HG03558 (cell line): Measurements from ENCODE around the gene PRKAG2.
A peak's percentile ranks its signal among the peaks of the same experiment; 100 is the strongest.
"Not testable (repeated sequence)": the region's sequence is repeated elsewhere in the genome, so short reads cannot be mapped to it uniquely, and the experiment has no call there.

ENCODE experiments used
- ATAC-seq: cut with Tn5 transposase; IDR thresholded peaks from one replicate; pipeline ENCODE4 v1.9.1; 2021; ENCODE audit warnings: moderate number of reproducible peaks; ENCODE audit not compliant: unreplicated experiment; ENCODE audit errors: extremely low read depth

PRKAG2 gene

DNA sequence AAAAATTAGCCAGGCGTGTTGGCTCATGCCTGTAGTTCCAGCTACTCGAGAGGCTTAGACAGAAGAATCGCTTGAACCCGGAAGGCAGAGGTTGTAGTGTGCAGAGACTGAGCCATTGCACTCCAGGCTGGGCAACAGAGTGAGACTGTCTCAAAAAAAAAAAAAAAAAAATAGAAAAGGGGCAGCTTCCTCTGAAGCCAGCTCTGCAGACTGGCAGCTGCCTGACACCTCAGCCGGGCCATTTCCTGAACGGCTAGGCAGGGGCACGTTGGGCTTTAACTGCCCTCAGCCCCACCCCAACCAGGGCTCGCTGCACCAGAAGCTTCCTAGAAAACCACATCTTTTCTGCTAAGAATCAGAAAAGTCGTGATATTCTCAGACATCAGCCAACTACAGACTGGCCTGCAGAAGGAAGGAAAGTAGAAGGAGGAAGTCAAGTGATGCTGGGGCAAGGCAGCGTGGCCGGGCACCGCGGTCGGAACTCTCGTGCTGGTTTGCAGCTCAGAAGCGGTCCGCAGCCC lies 38.0 kb downstream of the PRKAG2 start:
- peak; percentile 44 for ATAC-seq

DNA sequence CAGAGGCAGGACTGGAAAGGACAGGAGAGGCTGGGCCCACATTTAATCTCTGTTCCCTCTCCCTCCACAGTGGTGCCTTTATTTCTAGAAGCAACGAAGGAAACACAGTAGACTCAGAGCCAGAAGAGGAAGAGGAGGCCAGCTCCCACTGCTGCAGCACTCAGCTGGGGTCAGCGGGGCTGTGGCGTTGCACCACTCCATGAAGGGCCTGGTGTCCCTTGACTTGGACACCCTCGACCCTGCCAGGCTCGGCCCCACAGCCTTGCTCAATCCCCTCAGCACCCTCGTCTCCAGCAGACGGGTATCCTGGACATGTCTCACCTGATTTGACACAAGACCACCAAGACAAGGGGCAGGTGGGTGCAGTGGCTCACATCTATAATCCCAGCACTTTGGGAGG lies 38.8 kb downstream of the PRKAG2 start:
- ATAC-seq, result no peak

GRCh38 chr7:151837285-151838042 lies 39.5 kb downstream of the PRKAG2 start:
- ATAC-seq, result no peak

DNA sequence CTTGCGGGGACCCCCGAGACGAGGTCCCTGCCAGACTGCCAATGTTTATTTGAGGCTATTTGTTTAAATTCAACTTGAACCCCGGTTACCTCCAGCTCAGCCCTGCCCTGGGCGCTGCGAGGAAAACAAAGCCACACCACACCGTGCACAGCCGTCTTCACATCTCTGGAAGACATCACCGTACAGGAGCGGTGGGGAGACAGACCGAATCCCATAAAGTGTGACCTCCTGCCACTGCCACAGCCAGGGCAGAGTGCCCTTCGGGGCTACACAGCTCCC lies 40.0 kb downstream of the PRKAG2 start:
- no peak for ATAC-seq

DNA sequence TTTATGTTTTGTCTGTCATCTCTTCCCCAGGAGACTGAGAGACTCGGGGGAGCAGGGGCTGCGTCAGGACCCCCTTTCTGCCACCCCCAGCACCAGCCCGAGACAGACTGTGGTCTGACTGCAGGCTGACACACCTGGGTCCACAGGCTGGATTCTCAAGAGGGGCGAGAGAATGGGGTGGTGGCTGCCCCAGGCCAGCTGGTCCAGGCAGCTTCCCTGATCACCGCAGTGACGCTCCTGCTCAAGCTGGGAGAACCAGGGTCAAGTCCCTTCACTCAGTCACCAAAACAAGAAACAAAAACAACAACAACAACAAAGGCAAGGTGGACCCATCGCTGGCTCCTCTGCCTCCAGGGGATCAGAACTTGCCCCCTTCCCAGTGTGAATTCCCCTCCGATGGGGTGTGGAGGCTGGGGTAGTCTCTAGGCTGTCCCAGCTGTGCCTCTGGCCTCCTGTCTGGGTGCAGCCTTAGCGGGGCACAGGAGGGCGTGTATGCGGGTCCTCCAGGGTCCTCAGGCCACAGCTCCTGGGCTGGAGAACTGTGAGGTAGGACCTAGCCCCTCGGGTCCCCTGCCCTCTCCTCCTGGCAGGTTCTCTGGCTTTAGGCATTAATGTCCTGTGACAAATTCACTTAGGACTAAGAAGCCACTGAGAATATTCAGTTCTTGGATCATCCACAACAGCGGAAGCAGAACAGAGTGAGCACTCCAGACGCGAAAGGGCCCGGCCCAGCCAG lies 40.6 kb downstream of the PRKAG2 start:
- ATAC-seq, result no peak

- no peak for ATAC-seq
Measured at GRCh38 chr7:151835636-151836035, 41.3 kb downstream of the PRKAG2 start.

- no peak for ATAC-seq
Measured at GRCh38 chr7:151834271-151835035, 42.5 kb downstream of the PRKAG2 start.

GRCh38 chr7:151833691-151834090 lies 43.2 kb downstream of the PRKAG2 start:
- no peak for ATAC-seq

- no peak for ATAC-seq
Measured at GRCh38 chr7:151833213-151833651, 43.7 kb downstream of the PRKAG2 start.

GRCh38 chr7:151832656-151833055 lies 44.3 kb downstream of the PRKAG2 start:
- ATAC-seq, result no peak

DNA sequence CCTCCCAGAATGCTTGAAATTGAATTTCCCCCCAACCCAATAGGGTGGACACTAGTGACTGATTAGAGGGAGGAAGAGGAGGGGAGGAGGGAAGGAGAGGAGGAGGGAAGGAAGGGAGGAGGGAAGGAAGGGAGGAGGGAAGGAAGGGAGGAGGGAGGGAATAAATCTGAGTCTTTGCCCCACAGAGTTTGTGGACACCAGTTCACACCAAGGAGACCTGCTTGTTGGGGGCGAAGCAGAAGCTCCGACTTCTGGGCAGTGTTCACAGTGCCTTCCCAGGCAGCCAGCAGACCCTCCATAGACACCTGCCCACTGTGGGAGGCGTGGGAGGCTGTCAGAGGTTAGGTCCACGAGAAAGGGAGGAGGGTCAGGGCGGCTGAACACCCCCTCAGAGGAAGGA lies 44.8 kb downstream of the PRKAG2 start:
- no peak for ATAC-seq

- no peak for ATAC-seq
Measured at GRCh38 chr7:151831606-151832005, 45.3 kb downstream of the PRKAG2 start.

DNA sequence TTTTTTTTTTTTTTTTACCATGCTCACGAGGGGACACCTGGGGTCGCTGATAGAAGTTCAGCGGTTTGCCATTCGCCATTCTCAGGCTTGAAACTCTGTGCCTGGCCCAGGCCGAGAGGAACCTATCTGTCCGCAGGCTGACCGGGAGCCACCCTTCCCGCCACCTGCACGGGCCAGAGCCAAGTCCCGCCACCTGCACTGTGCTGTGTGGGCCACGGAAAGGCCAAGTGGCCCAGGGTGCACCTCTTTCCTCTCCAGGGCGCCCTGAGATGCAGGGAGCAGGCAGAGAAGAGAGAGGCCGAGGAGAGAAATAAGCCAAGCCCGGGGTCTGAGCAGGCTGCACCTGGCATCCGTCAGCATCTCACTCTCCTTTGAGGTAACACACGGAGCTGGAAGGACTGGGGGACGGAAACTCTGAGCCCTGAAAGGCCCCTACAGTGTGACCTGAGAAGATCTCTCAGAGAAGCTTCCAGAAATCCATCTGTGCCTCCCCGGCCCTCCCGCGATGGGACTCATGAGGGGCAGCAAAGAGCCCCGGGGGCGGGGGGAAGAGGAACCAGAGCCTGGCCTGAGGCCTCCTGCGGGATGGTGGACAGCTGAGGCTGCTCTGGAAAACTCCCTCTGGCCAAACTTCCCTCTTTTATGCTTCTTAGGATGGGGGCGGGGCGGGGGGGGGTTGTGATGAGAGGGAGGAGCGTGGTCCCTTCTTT lies 46.6 kb downstream of the PRKAG2 start:
- no peak for ATAC-seq

DNA sequence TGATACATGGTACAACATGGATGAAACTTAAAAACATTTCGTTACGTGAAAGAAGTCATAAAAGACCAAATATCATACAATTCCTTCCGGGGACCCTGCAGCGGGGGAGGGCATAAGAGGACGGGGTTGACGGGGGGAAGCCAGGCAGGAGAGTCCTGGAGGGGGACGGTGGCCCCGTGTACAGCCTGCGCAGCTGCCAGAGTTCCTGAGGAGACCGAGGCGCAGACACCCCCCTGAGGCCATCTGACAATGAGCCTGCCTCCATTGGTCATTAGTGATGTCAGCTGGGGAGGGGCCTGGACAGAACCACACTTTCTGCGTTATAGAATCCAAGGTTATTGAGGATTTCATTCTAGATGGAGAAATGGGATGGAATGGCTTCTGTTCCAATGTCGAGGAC lies 47.2 kb downstream of the PRKAG2 start:
- no peak for ATAC-seq

DNA sequence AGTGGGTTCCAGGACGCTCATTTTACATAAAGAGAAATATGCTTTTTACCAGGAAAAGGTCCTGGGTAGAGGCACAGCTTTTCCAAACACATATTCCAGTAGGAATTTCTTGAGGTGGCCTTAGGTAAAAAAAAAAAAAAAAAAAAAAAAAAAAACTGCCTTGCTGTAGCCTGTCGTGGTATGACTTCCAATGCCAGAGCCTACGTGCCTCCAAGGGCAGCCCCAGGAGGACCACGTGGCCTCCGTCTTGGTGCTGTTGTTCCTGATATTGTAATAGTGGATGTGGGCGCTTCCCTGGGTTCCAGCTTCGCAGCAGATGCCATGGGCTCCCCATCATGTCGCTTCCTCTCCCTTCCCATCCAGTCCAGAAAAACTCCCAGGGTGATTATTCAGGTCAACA lies 49.3 kb downstream of the PRKAG2 start:
- ATAC-seq, result no peak

- not testable (repeated sequence) for ATAC-seq
Measured at GRCh38 chr7:151826316-151826715, 50.6 kb downstream of the PRKAG2 start.

DNA sequence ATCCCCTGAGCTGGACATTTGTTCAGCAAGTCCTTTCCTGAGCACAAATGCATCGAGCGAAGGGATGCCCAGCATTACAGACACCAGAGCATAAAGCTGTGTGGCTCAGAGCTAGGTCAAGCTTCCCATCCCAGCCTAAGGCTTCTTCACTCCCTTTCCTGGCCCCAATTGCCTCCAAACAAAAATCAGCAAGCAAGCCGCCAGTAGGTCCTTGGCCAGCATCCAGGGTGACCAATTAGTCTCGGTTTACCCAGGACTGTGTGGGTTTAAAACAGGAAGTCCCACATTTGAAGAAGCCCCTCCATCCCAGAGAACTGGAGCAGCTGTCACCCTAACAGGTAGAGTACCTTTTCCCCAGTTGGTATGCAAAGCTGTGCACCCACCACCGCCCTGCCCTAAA lies 51.2 kb downstream of the PRKAG2 start:
- no peak for ATAC-seq

DNA sequence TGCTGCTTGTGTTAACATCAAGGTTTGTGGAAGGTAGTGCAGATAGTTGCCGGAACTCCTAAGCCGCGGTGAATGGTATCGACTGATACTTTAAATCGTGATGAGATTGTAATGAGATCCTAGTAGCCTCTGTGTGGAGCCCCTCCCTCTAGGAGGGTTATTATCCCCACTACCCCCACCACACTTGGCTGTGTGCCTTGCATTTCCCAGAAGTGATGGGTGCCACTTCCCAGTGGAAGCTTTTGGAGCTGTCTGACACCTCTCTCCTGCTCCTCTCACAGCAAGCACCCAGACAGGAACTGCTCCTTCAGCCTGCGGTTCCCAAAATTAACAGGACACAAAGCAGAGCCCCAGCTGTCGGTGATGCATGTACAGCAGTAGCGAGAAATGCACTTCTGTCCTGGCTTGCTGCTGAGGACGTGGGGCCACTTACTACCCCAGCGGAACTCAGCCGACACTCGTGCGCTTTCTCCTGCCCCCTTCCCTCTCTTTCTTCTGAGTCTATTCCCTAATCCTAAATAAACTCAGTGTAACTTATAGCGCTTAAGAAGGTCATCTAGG lies 52.5 kb downstream of the PRKAG2 start:
- no peak for ATAC-seq

DNA sequence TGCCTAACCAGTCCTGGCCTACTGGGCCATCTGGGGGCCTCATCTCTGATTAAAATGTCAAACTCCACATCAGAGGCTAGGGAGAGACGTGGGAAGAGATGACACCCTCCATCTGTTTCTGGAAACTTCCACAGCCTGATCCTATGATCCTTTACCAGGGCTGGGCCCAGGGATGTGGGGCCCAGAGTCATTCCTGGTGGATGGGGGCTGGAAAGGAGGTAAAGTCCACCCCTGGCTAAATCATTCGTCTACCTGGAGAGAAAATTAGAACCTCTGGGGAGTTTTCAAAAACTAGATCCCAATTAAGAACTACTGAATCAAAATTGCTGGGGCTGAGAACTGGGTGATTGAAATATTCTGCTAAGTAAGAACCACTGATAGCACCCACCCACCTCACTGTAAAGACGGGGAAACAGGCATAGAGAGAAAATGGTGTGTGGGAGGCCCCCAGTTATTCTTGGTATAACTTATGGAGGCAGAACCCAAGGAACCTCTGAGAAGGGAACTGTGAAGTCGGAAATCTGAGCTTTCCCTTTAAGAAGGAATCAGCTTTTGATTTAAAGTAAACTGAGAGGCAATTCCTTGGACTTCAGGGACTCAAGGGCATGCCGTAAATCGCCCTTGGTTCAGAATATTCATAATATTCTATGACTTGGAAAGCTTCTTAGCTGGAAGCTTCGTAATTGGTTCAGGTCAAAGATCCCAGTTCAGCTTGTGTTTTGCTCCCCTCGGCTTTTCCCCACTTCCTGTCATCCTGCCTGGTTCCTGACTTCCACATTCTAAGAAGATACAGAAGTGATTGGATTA lies 53.1 kb downstream of the PRKAG2 start:
- no peak for ATAC-seq
